Neural progenitor cell (in vitro differentiated cells): ENCODE data around the gene AGA.

Experiments used
- CTCF ChIP-seq: fragments of 200-600 bp; sonication (generic); IDR thresholded peaks from 2 replicates; pipeline ENCODE4 v1.5.1; 2017; ENCODE audit warnings: antibody characterized with exemption, mild to moderate bottlenecking
- EZH2 ChIP-seq: fragments of 200-600 bp; sonication (generic); IDR thresholded peaks from 2 replicates; pipeline ENCODE4 v1.6.1; 2017; ENCODE audit warnings: antibody characterized with exemption, mild to moderate bottlenecking, moderate library complexity

- TF ChIP-seq CTCF (no peak), EZH2 (no peak)
These were observed 13.3 kb upstream of the AGA start for GRCh38 chr4:177455561-177455970.
